Astrocyte (in vitro differentiated cells and primary cell): ENCODE measurements around the gene AMOTL1. TPM values are rescaled to one million over a fixed set of nuclear protein-coding genes. Genes with fewer than 3 reads are reported as not detected.

ENCODE experiments used
- DNase-seq: peaks from one replicate; pipeline ENCODE4 v3.0.0-alpha.2; 2010; ENCODE audit warnings: low read depth
- FAIRE-seq: peaks from 2 replicates; lab custom pipeline; 2011; peaks lifted over from hg19 to GRCh38; lab: Jason Lieb, UNC
- H2AFZ ChIP-seq: 2 replicates; pipeline ENCODE4 v1.6.0; 2012; ENCODE audit warnings: low read depth, low read length, inconsistent platforms
- H3K27ac ChIP-seq: 2 replicates; pipeline ENCODE4 v1.5.1; 2011; ENCODE audit warnings: low read depth, low read length, inconsistent platforms
- H3K27me3 ChIP-seq: 2 replicates; pipeline ENCODE4 v1.6.0; 2011; ENCODE audit warnings: low read length, inconsistent platforms; ENCODE audit not compliant: insufficient read depth
- H3K36me3 ChIP-seq: 2 replicates; pipeline ENCODE4 v1.5.1; 2011; ENCODE audit warnings: low read length, inconsistent platforms; ENCODE audit not compliant: insufficient read depth
- H3K4me1 ChIP-seq: 2 replicates; pipeline ENCODE4 v1.5.1; 2011; ENCODE audit warnings: low read length, inconsistent platforms; ENCODE audit not compliant: insufficient read depth
- H3K4me2 ChIP-seq: 2 replicates; pipeline ENCODE4 v1.6.0; 2012; ENCODE audit warnings: low read length, inconsistent platforms
- H3K4me3 ChIP-seq: 2 replicates; pipeline ENCODE4 v1.5.1; 2011; ENCODE audit warnings: low read depth, mild to moderate bottlenecking, low read length, inconsistent platforms; ENCODE audit not compliant: insufficient read depth
- H3K79me2 ChIP-seq: 2 replicates; pipeline ENCODE4 v1.6.0; 2012; ENCODE audit warnings: mild to moderate bottlenecking, low read length, inconsistent platforms; ENCODE audit not compliant: insufficient read depth
- H3K9ac ChIP-seq: 2 replicates; pipeline ENCODE4 v1.6.0; 2012; ENCODE audit warnings: mild to moderate bottlenecking, low read length, inconsistent platforms
- H3K9me3 ChIP-seq: 2 replicates; pipeline ENCODE4 v1.5.1; 2012; ENCODE audit warnings: low read depth, mild to moderate bottlenecking, low read length, inconsistent platforms; ENCODE audit not compliant: insufficient read depth
- H4K20me1 ChIP-seq: 2 replicates; pipeline ENCODE4 v1.6.0; 2012; ENCODE audit warnings: low read length, inconsistent platforms; ENCODE audit not compliant: insufficient read depth
- H3K27ac Mint-ChIP-seq: one replicate; pipeline ENCODE4 v1.8.0; 2021; ENCODE audit warnings: mild to moderate bottlenecking, mixed read lengths; ENCODE audit not compliant: unreplicated experiment
- H3K27me3 Mint-ChIP-seq: one replicate; pipeline ENCODE4 v1.8.0; 2021; ENCODE audit warnings: low read depth, mixed read lengths; ENCODE audit not compliant: unreplicated experiment
- H3K36me3 Mint-ChIP-seq: one replicate; pipeline ENCODE4 v1.8.0; 2021; ENCODE audit warnings: low read depth, mixed read lengths; ENCODE audit not compliant: unreplicated experiment
- H3K4me1 Mint-ChIP-seq: one replicate; pipeline ENCODE4 v1.8.0; 2021; ENCODE audit warnings: low read depth, mixed read lengths; ENCODE audit not compliant: unreplicated experiment
- H3K4me3 Mint-ChIP-seq: one replicate; pipeline ENCODE4 v1.8.0; 2021; ENCODE audit warnings: mild to moderate bottlenecking, moderate library complexity, mixed read lengths; ENCODE audit not compliant: unreplicated experiment
- H3K9me3 Mint-ChIP-seq: one replicate; pipeline ENCODE4 v1.8.0; 2021; ENCODE audit warnings: mild to moderate bottlenecking, mixed read lengths; ENCODE audit not compliant: unreplicated experiment
- EZH2 ChIP-seq: IDR thresholded peaks from 2 replicates; pipeline ENCODE4 v1.6.1; 2012; ENCODE audit warnings: mild to moderate bottlenecking, low read length, inconsistent platforms; ENCODE audit not compliant: insufficient read depth
- total RNA-seq: library from RNA; stranded (reverse); gene quantifications from 2 replicates; pipeline ENCODE4 v1.2.1, GENCODE V29; 2021
- TF ChIP-seq, protein P1 (sequence below): IDR thresholded peaks from 2 replicates; pipeline ENCODE4 v1.5.1; 2011; ENCODE audit warnings: low read depth, mild to moderate bottlenecking, inconsistent platforms, low read length, moderate library complexity; ENCODE audit not compliant: insufficient read depth

The AMOTL1 gene
- total RNA-seq, 1 donor from 2014 or later: 47.8 TPM

DNA sequence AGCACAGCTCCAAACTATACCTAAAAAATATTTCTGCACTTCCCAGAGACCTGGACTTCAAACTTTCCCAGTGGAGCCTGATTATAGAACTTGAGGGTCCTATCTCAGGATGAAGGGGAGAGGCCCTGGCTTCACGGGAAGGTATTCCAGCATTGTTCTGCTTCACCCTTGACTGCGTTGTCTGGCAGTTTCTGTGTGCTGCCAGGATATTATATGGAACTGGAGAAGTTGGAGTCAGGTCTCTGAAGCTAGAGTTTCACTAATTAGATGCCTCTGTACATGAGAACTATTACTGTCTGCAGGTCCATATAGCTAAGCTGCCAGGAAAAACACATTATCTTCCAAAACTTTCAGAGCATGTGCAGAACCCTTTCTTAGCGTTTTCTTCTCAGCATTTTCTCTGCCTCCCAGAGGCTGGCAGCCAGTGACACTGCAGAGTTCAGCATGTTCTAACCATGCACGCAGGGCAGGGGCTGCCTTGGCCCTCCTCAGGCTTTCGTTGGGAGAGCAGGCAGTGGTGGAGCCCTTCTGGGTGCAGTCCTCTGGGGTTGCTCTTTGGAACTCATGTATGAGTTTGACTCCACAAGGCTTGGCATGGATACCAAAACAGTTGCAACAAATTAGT lies 105.9 kb downstream of the AMOTL1 start:
- Histone ChIP-seq H3K4me2 (no peak overlapping the region), H3K9me3 (no peaks in the 10 kb centered on the region), H2AFZ (no peak overlapping the region), H3K4me3 (no peak overlapping the region), H3K27me3 (no peaks in the 10 kb centered on the region), H3K9ac (no peak overlapping the region), H3K27ac (no peak overlapping the region), H4K20me1 (no peaks in the 10 kb centered on the region), H3K79me2 (no peaks in the 10 kb centered on the region), H3K4me1 (peaks cover 22% of the 10 kb centered on the region), H3K36me3 (peaks cover 49% of the 10 kb centered on the region)
- no peak overlapping the region for H3K4me3 Mint-ChIP-seq
- TF ChIP-seq EZH2: no peak
- TF ChIP-seq, protein P1, sequence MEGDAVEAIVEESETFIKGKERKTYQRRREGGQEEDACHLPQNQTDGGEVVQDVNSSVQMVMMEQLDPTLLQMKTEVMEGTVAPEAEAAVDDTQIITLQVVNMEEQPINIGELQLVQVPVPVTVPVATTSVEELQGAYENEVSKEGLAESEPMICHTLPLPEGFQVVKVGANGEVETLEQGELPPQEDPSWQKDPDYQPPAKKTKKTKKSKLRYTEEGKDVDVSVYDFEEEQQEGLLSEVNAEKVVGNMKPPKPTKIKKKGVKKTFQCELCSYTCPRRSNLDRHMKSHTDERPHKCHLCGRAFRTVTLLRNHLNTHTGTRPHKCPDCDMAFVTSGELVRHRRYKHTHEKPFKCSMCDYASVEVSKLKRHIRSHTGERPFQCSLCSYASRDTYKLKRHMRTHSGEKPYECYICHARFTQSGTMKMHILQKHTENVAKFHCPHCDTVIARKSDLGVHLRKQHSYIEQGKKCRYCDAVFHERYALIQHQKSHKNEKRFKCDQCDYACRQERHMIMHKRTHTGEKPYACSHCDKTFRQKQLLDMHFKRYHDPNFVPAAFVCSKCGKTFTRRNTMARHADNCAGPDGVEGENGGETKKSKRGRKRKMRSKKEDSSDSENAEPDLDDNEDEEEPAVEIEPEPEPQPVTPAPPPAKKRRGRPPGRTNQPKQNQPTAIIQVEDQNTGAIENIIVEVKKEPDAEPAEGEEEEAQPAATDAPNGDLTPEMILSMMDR: no peak
- H3K36me3 Mint-ChIP-seq: peaks cover 35% of the 10 kb centered on the region
- peaks cover 1% of the 10 kb centered on the region for H3K9me3 Mint-ChIP-seq
- no peak for DNase-seq
- no peak overlapping the region for H3K27ac Mint-ChIP-seq
- FAIRE-seq: no peak
- peaks cover 26% of the 10 kb centered on the region for H3K4me1 Mint-ChIP-seq
- no peaks in the 10 kb centered on the region for H3K27me3 Mint-ChIP-seq

DNA sequence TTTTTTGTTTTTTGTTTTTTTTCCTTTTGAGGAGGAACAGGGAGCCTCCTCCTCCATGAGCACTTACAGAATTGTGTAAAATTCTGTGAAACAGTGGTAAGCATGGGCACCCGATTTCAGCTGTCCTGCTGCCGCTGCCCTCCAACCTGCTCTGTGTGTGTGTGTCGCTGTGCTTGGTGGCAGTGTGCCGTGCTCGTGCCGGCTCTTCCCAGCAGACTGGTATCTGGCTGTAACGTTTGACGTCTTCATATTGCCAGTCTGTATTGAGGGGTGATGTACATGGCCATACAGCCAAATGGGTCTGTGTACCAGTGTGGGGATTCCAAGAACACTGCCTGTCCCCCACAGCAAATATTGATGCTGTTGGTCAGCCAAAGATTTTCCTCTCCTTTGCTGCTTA lies 108.1 kb downstream of the AMOTL1 start:
- Mint-ChIP-seq H3K4me1 (peaks cover 28% of the 10 kb centered on the region), H3K27ac (peak overlapping the region; percentile 98), H3K9me3 (peaks cover 1% of the 10 kb centered on the region), H3K27me3 (no peaks in the 10 kb centered on the region), H3K36me3 (peaks cover 39% of the 10 kb centered on the region), H3K4me3 (peak overlapping the region; percentile 76)
- Histone ChIP-seq H3K4me2 (peak overlapping the region; percentile 64), H4K20me1 (no peaks in the 10 kb centered on the region), H3K27ac (peak overlapping the region; percentile 90), H3K79me2 (peaks cover under 1% of the 10 kb centered on the region), H3K9me3 (no peaks in the 10 kb centered on the region), H3K27me3 (no peaks in the 10 kb centered on the region), H3K4me3 (no peak overlapping the region), H2AFZ (no peak overlapping the region), H3K9ac (peak overlapping the region; percentile 73), H3K36me3 (peaks cover 35% of the 10 kb centered on the region), H3K4me1 (peaks cover 28% of the 10 kb centered on the region)
- TF ChIP-seq, protein P1: no peak
- no peak for TF ChIP-seq EZH2
- peak; percentile 37 for FAIRE-seq
- no peak for DNase-seq
